H1 (cell line): ENCODE measurements around the gene SLC45A1. TPM values are rescaled to one million over a fixed set of nuclear protein-coding genes. Genes with fewer than 3 reads are reported as not detected.

Experiments used
- SAP30 ChIP-seq: fragments of 300-600 bp; sonication (generic); IDR thresholded peaks from 2 replicates; pipeline ENCODE4 v1.7.1; 2012; ENCODE audit warnings: low read length, moderate library complexity, mild to moderate bottlenecking, inconsistent platforms; ENCODE audit not compliant: insufficient read depth, insufficient replicate concordance
- TEAD4 ChIP-seq: IDR thresholded peaks from 2 replicates; pipeline ENCODE4 v1.6.1; 2012; ENCODE audit warnings: low read depth, low read length, inconsistent platforms, mixed read lengths
- polyA plus RNA-seq, 7 experiments: library from polyadenylated mRNA; depleted of rRNA in 3 of 7; stranded (reverse) in 5 of 7; unstranded in 2 of 7; fragments of >200 nt in 5 of 7; fragments of 200-250 nt in 2 of 7; gene quantifications; 1 replicate in 5 of 7; 2 replicates in 1 of 7; 4 replicates in 1 of 7; pipeline versions ENCODE4 v1.2.1 to v1.2.3, GENCODE V29; 2011 to 2013; ENCODE audit warnings: missing spikeins in 2 of 7, mixed read lengths in 2 of 7
- total RNA-seq: library from RNA; stranded (reverse); fragmentation: NEBNext Ultra II Directional; extraction: Animal tissue kit (Norgen Biotek cat#: 25700); gene quantifications from 2 replicates; pipeline ENCODE4 v1.2.1, GENCODE V29; 2021

The SLC45A1 gene
- total and polyA plus RNA-seq, 2 of the 8 experiments (the other 6 are each of a cell fraction or from before 2014, with no cell fraction given), result 1.0 to 1.7 TPM

- TF ChIP-seq SAP30, result no peak
- no peak for TF ChIP-seq TEAD4
Measured at GRCh38 chr1:8370905-8371315, 53.0 kb downstream of the SLC45A1 start (continued).
